GM23248 (cell line): ENCODE data around the gene TARBP1. TPM values are rescaled to one million over a fixed set of nuclear protein-coding genes. Genes with fewer than 3 reads are reported as not detected.
"Not testable (repeated sequence)": the region's sequence is repeated elsewhere in the genome, so short reads cannot be mapped to it uniquely, and the experiment has no call there.

ENCODE experiments used
- DNase-seq: peaks from one replicate; pipeline ENCODE4 v3.0.0-alpha.2; 2015
- H2AFZ ChIP-seq: fragments of 200-600 bp; sonication (generic); 2 replicates; pipeline ENCODE4 v1.6.1; 2016; ENCODE audit warnings: antibody characterized with exemption
- H3F3A ChIP-seq: fragments of 200-600 bp; sonication (generic); 2 replicates; pipeline ENCODE4 v1.6.1; 2016; ENCODE audit warnings: mild to moderate bottlenecking, antibody characterized with exemption, mixed run types; ENCODE audit not compliant: insufficient read depth
- H3K27ac ChIP-seq: fragments of 200-600 bp; sonication (generic); 2 replicates; pipeline ENCODE4 v1.5.1; 2016; ENCODE audit warnings: mild to moderate bottlenecking
- H3K27me3 ChIP-seq: fragments of 200-600 bp; sonication (generic); replicated peaks from 2 replicates; pipeline ENCODE4 v1.6.1; 2016; ENCODE audit warnings: mild to moderate bottlenecking; ENCODE audit not compliant: insufficient read depth
- H3K36me3 ChIP-seq: fragments of 200-600 bp; sonication (generic); 2 replicates; pipeline ENCODE4 v1.6.1; 2016; ENCODE audit warnings: low read depth, mild to moderate bottlenecking
- H3K4me1 ChIP-seq: fragments of 200-600 bp; sonication (generic); 2 replicates; pipeline ENCODE4 v1.6.1; 2016; ENCODE audit warnings: mild to moderate bottlenecking; ENCODE audit not compliant: insufficient read depth
- H3K4me2 ChIP-seq: fragments of 200-600 bp; sonication (generic); one replicate; pipeline ENCODE4 v1.6.1; 2016; ENCODE audit warnings: mild to moderate bottlenecking; ENCODE audit not compliant: unreplicated experiment
- H3K4me3 ChIP-seq: fragments of 200-600 bp; sonication (generic); 2 replicates; pipeline ENCODE4 v1.5.1; 2016; ENCODE audit warnings: mild to moderate bottlenecking
- H3K79me2 ChIP-seq: fragments of 200-600 bp; sonication (generic); 2 replicates; pipeline ENCODE4 v1.6.1; 2016; ENCODE audit warnings: mild to moderate bottlenecking; ENCODE audit not compliant: insufficient read depth
- H3K9ac ChIP-seq: fragments of 200-600 bp; sonication (generic); 2 replicates; pipeline ENCODE4 v1.6.1; 2016; ENCODE audit warnings: mild to moderate bottlenecking
- H3K9me2 ChIP-seq: fragments of 200-600 bp; sonication (generic); 2 replicates; pipeline ENCODE4 v1.6.1; 2016; ENCODE audit warnings: mixed run types, mild to moderate bottlenecking, moderate library complexity; ENCODE audit not compliant: insufficient read depth
- H3K9me3 ChIP-seq: fragments of 200-600 bp; sonication (generic); one replicate; pipeline ENCODE4 v1.6.1; 2017; ENCODE audit warnings: low read depth
- H4K20me1 ChIP-seq: fragments of 200-600 bp; sonication (generic); 2 replicates; pipeline ENCODE4 v1.6.0; 2016; ENCODE audit not compliant: insufficient read depth
- EZH2 ChIP-seq: fragments of 200-600 bp; sonication (generic); IDR thresholded peaks from 2 replicates; pipeline ENCODE4 v1.6.1; 2018; ENCODE audit warnings: antibody characterized with exemption, mild to moderate bottlenecking; ENCODE audit not compliant: insufficient read depth, poor library complexity, severe bottlenecking
- EZH2phosphoT487 ChIP-seq: fragments of 200-600 bp; sonication (generic); IDR thresholded peaks from 2 replicates; pipeline ENCODE4 v1.6.1; 2018; ENCODE audit warnings: antibody characterized with exemption, moderate library complexity, mild to moderate bottlenecking, low read depth; ENCODE audit not compliant: insufficient read depth
- WGBS, 2 experiments: methylation state at CpG; one replicate each; pipeline ENCODE4 v1.1.6; 2015 to 2017; ENCODE audit warnings: low lambda C conversion rate in 2 of 2, low coverage in 1 of 2; ENCODE audit errors: missing lambda C conversion rate in 2 of 2; 5-methylcytosine and 5-hydroxymethylcytosine counted together
- in situ Hi-C: fragments of 300-500 bp; cut with MboI; formaldehyde crosslinking; loops from 2 replicates; pipeline ENCODE4 v1.15.0; 2020
- polyA plus RNA-seq: library from polyadenylated mRNA; unstranded; fragments of >200 nt; fragmentation: Nextera tagmentation; extraction: Ambion mirVana; gene quantifications from 2 replicates; pipeline ENCODE4 v1.2.1, GENCODE V29; 2016
- total RNA-seq: library from RNA; depleted of rRNA; stranded (reverse); fragments of >200 nt; shearing (Covaris generic); gene quantifications from 2 replicates; pipeline ENCODE4 v1.2.3, GENCODE V29; 2014

The TARBP1 gene
- total and polyA plus RNA-seq, 2 experiments from 2014 or later: 5.2 to 11.9 TPM

GRCh38 chr1:234386122-234386521, 92.9 kb downstream of the TARBP1 start:
- H3K36me3 ChIP-seq: peaks cover 5% of the 10 kb centered on the region; the same call in 1 of the 2 replicates
- no peak overlapping the region for H3K4me2 ChIP-seq
- no peak for TF ChIP-seq EZH2phosphoT487
- no peak for TF ChIP-seq EZH2
- DNase-seq: no peak
- no peaks in the 10 kb centered on the region for H3K9me2 ChIP-seq
- in situ Hi-C loops: no loop called here
- no peaks in the 10 kb centered on the region; the same call in 1 of the 2 replicates for H4K20me1 ChIP-seq
- no peak overlapping the region for H3K4me3 ChIP-seq
- no peaks in the 10 kb centered on the region for H3K79me2 ChIP-seq
- 90 to 93% methylated on average over 6 of the region's 6 CpGs for WGBS, 2 experiments
- H3K4me1 ChIP-seq: no peaks in the 10 kb centered on the region
- no peak overlapping the region for H3K27ac ChIP-seq
- 0 out of 2 replicates have a peak, but pooled peaks cover 4% of the 10 kb centered on the region for H3F3A ChIP-seq
- H3K27me3 ChIP-seq: no peaks in the 10 kb centered on the region
- no peak overlapping the region for H2AFZ ChIP-seq
- no peak overlapping the region for H3K9ac ChIP-seq
- H3K9me3 ChIP-seq: no peaks in the 10 kb centered on the region

DNA sequence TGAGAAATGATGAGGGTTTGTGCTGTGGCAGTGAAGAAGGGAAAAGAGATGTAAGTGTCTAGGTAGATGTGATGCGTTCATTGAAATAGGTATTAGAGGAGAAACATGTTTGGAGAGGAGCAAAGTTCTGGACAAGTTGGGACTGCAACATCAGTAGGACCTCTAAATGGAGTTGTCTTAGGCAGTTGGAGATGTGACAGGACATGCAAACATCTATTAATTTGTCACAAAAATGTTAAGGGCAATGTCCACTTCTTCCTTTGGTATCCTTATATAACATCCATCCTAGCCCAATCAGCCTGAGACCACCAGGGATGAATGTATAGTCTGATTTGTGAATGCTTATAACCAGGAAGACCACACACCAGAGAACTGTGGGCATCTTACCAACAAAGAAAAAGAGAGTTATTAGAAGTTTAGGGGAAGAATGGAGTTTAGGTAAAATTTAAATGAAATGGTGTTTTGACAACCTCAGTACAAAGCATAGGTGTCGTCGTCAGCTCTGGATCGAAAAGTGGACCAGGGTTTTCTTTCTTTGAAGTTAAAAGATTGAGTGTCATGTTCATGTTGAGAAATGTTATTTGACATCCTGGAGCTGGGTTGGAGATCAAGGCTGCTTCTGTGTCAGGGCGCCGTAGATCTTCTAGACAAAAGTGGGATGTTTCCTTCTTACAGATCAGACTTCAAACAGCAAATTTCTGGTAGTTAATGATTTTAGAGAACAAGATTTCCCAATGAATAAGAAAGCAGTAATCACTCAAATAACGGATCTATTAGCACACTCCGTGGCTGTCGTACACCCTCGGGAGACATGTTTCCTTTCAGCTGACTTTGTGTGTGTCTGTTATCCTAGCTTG, 97.1 kb downstream of the TARBP1 start:
- H3K79me2 ChIP-seq: peaks cover 8% of the 10 kb centered on the region
- no peak overlapping the region for H3K4me2 ChIP-seq
- no peaks in the 10 kb centered on the region for H3F3A ChIP-seq
- H3K9me2 ChIP-seq: no peaks in the 10 kb centered on the region
- no peaks in the 10 kb centered on the region for H3K4me1 ChIP-seq
- H3K9ac ChIP-seq: no peak overlapping the region
- H3K27ac ChIP-seq: no peak overlapping the region
- no peak overlapping the region for H2AFZ ChIP-seq
- no peak for DNase-seq
- H4K20me1 ChIP-seq: no peaks in the 10 kb centered on the region
- in situ Hi-C loops: no loop called here
- WGBS, 2 experiments: 88% methylated on average over 10 of the region's 10 CpGs
- no peaks in the 10 kb centered on the region for H3K9me3 ChIP-seq
- TF ChIP-seq EZH2phosphoT487 (no peak), EZH2 (no peak)
- peaks cover 23% of the 10 kb centered on the region; the same call in 1 of the 2 replicates for H3K36me3 ChIP-seq
- no peaks in the 10 kb centered on the region for H3K27me3 ChIP-seq
- H3K4me3 ChIP-seq: no peak overlapping the region

GRCh38 chr1:234379591-234380109, 99.3 kb downstream of the TARBP1 start:
- peaks cover 23% of the 10 kb centered on the region; the same call in 1 of the 2 replicates for H3K36me3 ChIP-seq
- H3K27ac ChIP-seq, H2AFZ ChIP-seq, in situ Hi-C loops, H3F3A ChIP-seq, H3K4me2 ChIP-seq, H3K9me2 ChIP-seq, DNase-seq, H3K27me3 ChIP-seq, H3K9ac ChIP-seq, H3K4me1 ChIP-seq, H4K20me1 ChIP-seq, H3K9me3 ChIP-seq, H3K4me3 ChIP-seq: not testable (repeated sequence)
- H3K79me2 ChIP-seq: peaks cover 29% of the 10 kb centered on the region
- 78 to 86% methylated on average over 5 of the region's 5 CpGs for WGBS, 2 experiments

DNA sequence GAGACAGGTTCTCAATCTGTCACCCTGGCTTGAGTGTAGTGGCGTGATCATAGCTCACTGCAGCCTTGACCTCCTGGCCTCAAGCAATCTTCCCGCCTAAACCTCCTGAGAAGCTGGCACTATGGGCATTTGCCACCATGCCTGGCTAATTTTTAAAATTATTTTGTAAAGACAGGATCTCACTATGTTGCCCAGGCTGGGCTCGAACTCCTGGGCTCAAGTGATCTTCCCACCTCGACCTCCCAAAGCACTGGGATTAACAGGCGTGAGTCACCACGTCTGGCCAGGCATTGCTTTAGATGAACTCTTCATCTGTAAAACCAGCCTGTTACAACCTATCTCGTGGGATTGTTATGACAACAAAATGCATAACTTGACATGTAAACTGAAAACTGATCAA, 103.3 kb downstream of the TARBP1 start:
- no peak for TF ChIP-seq EZH2phosphoT487
- TF ChIP-seq EZH2: no peak
- H3K4me2 ChIP-seq: no peak overlapping the region
- peaks cover 46% of the 10 kb centered on the region for H3K79me2 ChIP-seq
- no peak overlapping the region for H2AFZ ChIP-seq
- no peak overlapping the region for H3K27ac ChIP-seq
- no peaks in the 10 kb centered on the region for H3K9me3 ChIP-seq
- no peak overlapping the region for H3K9ac ChIP-seq
- H3K9me2 ChIP-seq: no peaks in the 10 kb centered on the region
- no peaks in the 10 kb centered on the region for H4K20me1 ChIP-seq
- H3K36me3 ChIP-seq: peaks cover 18% of the 10 kb centered on the region; the same call in 1 of the 2 replicates
- H3K4me1 ChIP-seq: peaks cover 8% of the 10 kb centered on the region
- H3K4me3 ChIP-seq: no peak overlapping the region
- no peaks in the 10 kb centered on the region for H3K27me3 ChIP-seq
- H3F3A ChIP-seq: 0 out of 2 replicates have a peak, but pooled peaks cover 9% of the 10 kb centered on the region
- DNase-seq: no peak
- in situ Hi-C loops: no loop called here
- 93 to 98% methylated on average over 7 of the region's 7 CpGs for WGBS, 2 experiments
